ENCODE measurements around the gene CSTA. TPM values are rescaled to one million over a fixed set of nuclear protein-coding genes. Genes with fewer than 3 reads are reported as not detected.

CSTA gene
- total RNA-seq, 1 donor from 2014 or later = not detected

DNA sequence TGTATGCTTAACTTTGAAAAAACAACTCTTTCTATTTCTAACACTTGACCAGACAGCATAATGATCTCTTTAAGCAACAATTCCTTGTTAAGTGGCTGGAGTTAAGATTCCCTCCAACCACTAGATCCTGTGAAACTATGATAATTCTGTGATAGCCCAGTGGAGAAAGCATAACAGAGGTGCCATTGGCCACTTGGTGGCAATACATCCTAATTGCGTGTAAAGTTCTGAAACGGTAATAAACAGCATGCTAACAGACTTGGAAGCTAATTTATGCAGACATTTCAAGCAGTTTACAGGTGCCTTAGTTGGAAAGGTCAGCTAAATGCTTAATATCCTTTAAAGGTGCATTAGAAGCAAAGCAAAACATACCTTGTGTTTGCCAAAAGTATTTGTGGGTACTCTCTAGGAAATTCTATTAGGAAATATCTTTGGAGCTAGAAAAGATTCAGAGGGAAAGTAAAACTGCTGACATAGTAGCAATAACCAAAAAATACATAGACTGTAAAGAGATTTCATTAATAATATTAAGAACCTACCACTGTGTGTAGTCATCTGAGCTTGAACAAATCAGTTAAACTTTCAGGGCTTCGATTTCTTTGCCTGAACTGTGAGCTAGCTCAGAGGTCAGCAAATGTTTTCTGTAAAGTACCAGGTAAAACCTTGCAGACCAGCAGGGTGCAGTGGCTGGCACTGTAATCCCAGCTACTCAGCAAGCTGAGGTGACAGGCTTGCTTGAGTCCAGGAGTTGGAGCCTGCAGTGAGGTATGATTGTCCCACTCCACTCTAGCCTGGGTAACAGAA is 19.0 kb upstream of the CSTA start:
- TF ChIP-seq, protein P1, sequence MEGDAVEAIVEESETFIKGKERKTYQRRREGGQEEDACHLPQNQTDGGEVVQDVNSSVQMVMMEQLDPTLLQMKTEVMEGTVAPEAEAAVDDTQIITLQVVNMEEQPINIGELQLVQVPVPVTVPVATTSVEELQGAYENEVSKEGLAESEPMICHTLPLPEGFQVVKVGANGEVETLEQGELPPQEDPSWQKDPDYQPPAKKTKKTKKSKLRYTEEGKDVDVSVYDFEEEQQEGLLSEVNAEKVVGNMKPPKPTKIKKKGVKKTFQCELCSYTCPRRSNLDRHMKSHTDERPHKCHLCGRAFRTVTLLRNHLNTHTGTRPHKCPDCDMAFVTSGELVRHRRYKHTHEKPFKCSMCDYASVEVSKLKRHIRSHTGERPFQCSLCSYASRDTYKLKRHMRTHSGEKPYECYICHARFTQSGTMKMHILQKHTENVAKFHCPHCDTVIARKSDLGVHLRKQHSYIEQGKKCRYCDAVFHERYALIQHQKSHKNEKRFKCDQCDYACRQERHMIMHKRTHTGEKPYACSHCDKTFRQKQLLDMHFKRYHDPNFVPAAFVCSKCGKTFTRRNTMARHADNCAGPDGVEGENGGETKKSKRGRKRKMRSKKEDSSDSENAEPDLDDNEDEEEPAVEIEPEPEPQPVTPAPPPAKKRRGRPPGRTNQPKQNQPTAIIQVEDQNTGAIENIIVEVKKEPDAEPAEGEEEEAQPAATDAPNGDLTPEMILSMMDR (IDR thresholded peaks at IDR 0.05) = no peak
- peaks cover 10% of the 10 kb centered on the region for H3K27me3 Mint-ChIP-seq (ENCODE audit: unreplicated experiment)
- no peaks in the 10 kb centered on the region for H3K36me3 Mint-ChIP-seq (ENCODE audit: unreplicated experiment)
- no peak overlapping the region for H3K27ac Mint-ChIP-seq (ENCODE audit: unreplicated experiment)
- no peaks in the 10 kb centered on the region for H3K9me3 Mint-ChIP-seq (ENCODE audit: unreplicated experiment)
- no peak overlapping the region for H3K4me3 Mint-ChIP-seq (ENCODE audit: unreplicated experiment)
- H3K4me1 Mint-ChIP-seq (ENCODE audit: unreplicated experiment) = no peaks in the 10 kb centered on the region
- no peak for DNase-seq (ENCODE audit: extremely low spot score, unreplicated experiment)

DNA sequence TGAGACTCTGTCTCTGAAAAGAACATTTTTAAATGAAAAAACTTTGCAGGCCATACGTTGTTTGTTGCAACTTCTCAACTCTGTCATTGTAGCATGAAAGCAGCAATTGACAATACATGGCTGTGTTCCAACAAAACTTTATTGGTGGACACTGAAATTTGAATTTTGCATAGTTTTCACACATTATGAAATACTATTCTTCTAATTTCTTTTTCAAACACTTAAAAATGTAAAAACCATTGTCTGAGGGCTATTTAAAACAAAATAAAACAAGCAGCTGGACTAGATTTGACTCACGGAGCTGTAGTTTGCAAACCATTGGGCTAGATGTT is 18.5 kb upstream of the CSTA start:
- DNase-seq (ENCODE audit: extremely low spot score, unreplicated experiment) = no peak
- Mint-ChIP-seq H3K4me1 (ENCODE audit: unreplicated experiment) (no peaks in the 10 kb centered on the region), H3K27me3 (ENCODE audit: unreplicated experiment) (peaks cover 12% of the 10 kb centered on the region), H3K4me3 (ENCODE audit: unreplicated experiment) (no peak overlapping the region), H3K27ac (ENCODE audit: unreplicated experiment) (no peak overlapping the region), H3K9me3 (ENCODE audit: unreplicated experiment) (no peaks in the 10 kb centered on the region), H3K36me3 (ENCODE audit: unreplicated experiment) (no peaks in the 10 kb centered on the region)
- TF ChIP-seq, protein P1 (IDR thresholded peaks at IDR 0.05) = no peak

DNA sequence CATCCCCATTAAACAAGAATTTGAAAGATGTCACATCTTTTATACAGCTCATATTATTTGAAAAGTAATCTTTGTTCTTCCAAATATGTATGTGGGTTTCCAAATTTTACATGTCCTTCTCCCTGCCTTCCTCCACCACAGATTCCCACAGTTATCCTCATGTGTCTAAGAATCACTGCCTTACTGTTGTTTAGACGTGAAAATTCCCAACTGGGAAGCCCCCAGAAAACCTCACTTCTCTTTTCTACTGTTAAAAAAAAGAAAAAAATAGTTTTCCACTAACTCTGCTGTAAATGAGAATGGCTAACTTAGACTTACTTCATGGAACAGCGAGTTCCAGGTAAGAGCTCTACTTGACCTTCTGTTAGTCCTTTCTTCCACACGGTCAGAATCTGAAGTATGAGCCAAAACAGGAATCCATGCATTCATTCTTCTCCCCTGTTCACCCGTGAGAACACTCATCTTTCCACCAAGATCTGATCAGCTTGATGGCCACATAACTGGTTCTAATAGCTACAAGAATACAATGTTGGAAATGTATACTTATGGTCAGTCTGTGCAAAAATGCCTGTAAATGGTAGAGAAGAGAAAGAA is 17.9 kb upstream of the CSTA start:
- Mint-ChIP-seq H3K4me1 (ENCODE audit: unreplicated experiment) (no peaks in the 10 kb centered on the region), H3K27me3 (ENCODE audit: unreplicated experiment) (peaks cover 13% of the 10 kb centered on the region), H3K36me3 (ENCODE audit: unreplicated experiment) (no peaks in the 10 kb centered on the region), H3K4me3 (ENCODE audit: unreplicated experiment) (no peak overlapping the region), H3K9me3 (ENCODE audit: unreplicated experiment) (no peaks in the 10 kb centered on the region), H3K27ac (ENCODE audit: unreplicated experiment) (no peak overlapping the region)
- TF ChIP-seq, protein P1 (IDR thresholded peaks at IDR 0.05) = no peak
- no peak for DNase-seq (ENCODE audit: extremely low spot score, unreplicated experiment)

DNA sequence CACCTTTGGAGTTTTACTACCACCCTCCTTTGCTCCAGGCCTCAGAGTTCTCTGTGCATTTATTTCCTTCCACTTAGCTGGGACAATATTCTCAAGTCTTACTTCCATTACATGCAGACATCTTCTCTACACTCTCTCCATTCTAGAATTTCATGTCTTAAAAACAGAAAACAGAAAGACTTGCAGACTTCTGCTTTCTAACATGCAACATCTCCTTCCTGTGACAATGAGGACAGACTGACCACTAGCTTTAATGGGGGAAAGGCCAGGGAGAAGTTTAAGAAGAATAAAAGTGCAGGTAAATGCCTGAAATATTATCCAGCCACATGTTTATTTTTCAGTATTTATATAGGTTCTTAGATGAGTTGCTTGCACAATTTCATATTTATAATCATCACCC is 17.1 kb upstream of the CSTA start:
- H3K27ac Mint-ChIP-seq (ENCODE audit: unreplicated experiment) = no peak overlapping the region

DNA sequence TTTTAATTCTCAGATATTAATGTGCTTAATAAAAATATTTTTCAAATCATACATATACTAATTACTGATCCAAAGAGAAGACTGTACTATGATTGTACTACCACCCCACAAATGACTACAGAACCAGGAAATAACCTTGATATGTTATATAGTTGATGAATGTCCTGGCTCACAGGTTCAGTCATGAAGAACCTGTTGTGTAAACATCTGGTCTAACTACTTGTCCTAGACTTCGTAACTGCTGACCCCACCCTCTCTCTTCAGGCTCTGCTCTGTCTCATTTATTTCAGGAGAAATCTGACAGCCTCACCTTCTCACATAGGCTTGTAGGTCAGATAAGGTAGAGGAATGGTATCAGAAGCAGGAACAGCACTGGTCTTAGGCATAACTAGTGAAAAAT is 14.7 kb upstream of the CSTA start:
- Mint-ChIP-seq H3K4me3 (ENCODE audit: unreplicated experiment) (no peak overlapping the region), H3K27ac (ENCODE audit: unreplicated experiment) (no peak overlapping the region), H3K4me1 (ENCODE audit: unreplicated experiment) (no peaks in the 10 kb centered on the region), H3K27me3 (ENCODE audit: unreplicated experiment) (peaks cover 17% of the 10 kb centered on the region), H3K9me3 (ENCODE audit: unreplicated experiment) (no peaks in the 10 kb centered on the region), H3K36me3 (ENCODE audit: unreplicated experiment) (no peaks in the 10 kb centered on the region)
- DNase-seq (ENCODE audit: extremely low spot score, unreplicated experiment) = no peak
- TF ChIP-seq, protein P1 (IDR thresholded peaks at IDR 0.05) = no peak

More for the DNA sequence above, 17.1 kb upstream of the CSTA start:
- no peaks in the 10 kb centered on the region for H3K9me3 Mint-ChIP-seq (ENCODE audit: unreplicated experiment)
- H3K4me1 Mint-ChIP-seq (ENCODE audit: unreplicated experiment) = no peaks in the 10 kb centered on the region
- H3K27me3 Mint-ChIP-seq (ENCODE audit: unreplicated experiment) = peaks cover 17% of the 10 kb centered on the region
- no peak for DNase-seq (ENCODE audit: extremely low spot score, unreplicated experiment)
- TF ChIP-seq, protein P1 (IDR thresholded peaks at IDR 0.05) = no peak
- no peak overlapping the region for H3K4me3 Mint-ChIP-seq (ENCODE audit: unreplicated experiment)
- H3K36me3 Mint-ChIP-seq (ENCODE audit: unreplicated experiment) = no peaks in the 10 kb centered on the region

Measured in osteocyte (in vitro differentiated cells).